ENCODE results near the gene CNTN5. TPM values are rescaled to one million over a fixed set of nuclear protein-coding genes. Genes with fewer than 3 reads are reported as not detected.

CNTN5 gene
- total RNA-seq, 2 donors from 2014 or later, result 1.4 to 3.3 TPM

DNA sequence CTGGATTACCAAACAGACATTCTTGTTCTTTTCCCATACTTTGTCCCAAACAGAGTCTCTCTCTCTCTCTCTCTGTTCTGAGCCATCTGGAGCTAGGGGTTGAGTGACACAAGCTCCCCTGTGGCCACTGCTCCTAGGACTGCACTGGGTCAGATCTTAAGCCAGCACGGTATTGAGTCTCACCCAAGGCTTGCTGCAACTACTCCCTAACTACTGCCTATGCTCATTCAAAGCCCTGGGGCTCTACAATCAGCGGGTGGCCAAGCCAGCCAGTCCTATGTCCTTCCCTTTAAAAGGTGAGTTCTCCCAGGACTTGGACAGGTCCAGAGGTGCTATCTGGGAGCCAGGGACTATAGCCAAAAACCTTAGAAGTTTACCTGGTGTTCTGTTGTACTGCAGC lies 385.6 kb downstream of the CNTN5 start:
- Mint-ChIP-seq H3K9me3 (no peaks in the 10 kb centered on the region), H3K27ac (no peak overlapping the region), H3K27me3 (ENCODE audit: insufficient read depth) (no peaks in the 10 kb centered on the region), H3K4me1 (no peaks in the 10 kb centered on the region), H3K4me3 (no peak overlapping the region), H3K36me3 (ENCODE audit: low read depth) (no peaks in the 10 kb centered on the region)
- H3K4me1 ChIP-seq (ENCODE audit: control insufficient read depth, insufficient read depth, low read length), result no peaks in the 10 kb centered on the region
- no peak for DNase-seq
- no peaks in the 10 kb centered on the region for H3K27me3 ChIP-seq (ENCODE audit: control insufficient read depth, insufficient read depth, low read length, poor library complexity, severe bottlenecking)
- no peak overlapping the region for H3K27ac ChIP-seq (ENCODE audit: low read depth, low read length)
- H3K9ac ChIP-seq (ENCODE audit: extremely low read depth, low read length, poor library complexity, severe bottlenecking), result no peak overlapping the region
- H3K4me3 ChIP-seq (ENCODE audit: low read length), result no peak overlapping the region
- TF ChIP-seq, protein P1, sequence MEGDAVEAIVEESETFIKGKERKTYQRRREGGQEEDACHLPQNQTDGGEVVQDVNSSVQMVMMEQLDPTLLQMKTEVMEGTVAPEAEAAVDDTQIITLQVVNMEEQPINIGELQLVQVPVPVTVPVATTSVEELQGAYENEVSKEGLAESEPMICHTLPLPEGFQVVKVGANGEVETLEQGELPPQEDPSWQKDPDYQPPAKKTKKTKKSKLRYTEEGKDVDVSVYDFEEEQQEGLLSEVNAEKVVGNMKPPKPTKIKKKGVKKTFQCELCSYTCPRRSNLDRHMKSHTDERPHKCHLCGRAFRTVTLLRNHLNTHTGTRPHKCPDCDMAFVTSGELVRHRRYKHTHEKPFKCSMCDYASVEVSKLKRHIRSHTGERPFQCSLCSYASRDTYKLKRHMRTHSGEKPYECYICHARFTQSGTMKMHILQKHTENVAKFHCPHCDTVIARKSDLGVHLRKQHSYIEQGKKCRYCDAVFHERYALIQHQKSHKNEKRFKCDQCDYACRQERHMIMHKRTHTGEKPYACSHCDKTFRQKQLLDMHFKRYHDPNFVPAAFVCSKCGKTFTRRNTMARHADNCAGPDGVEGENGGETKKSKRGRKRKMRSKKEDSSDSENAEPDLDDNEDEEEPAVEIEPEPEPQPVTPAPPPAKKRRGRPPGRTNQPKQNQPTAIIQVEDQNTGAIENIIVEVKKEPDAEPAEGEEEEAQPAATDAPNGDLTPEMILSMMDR (conservative IDR thresholded peaks at IDR 0.05), result no peak
- no peaks in the 10 kb centered on the region for H3K36me3 ChIP-seq (ENCODE audit: control insufficient read depth, insufficient read depth, low read length)
- H3K9me3 ChIP-seq (ENCODE audit: control insufficient read depth, low read length), result no peaks in the 10 kb centered on the region
- 87 to 100% methylated on average over 1 to 2 of the region's 2 CpGs for WGBS, 2 experiments (ENCODE audit: insufficient coverage in 1 of 2, insufficient read length in 1 of 2)

DNA sequence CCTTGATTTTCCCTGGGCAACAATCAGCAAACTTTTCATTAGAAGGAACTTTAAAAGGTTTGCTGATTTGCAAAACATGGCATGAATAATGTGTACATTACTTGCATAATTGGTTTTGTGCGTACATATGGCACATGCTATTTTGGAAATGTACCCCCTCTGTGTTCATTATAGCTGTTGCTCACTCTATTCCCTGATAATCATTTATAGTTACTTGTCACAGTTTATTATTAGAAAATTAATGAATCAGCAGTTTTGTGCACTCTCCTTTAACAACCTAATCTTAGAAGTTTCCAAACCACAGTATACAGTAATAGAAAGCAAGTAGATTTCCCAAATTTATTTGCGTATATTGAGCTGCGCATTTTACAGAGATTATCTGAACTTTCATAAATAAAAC lies 389.9 kb downstream of the CNTN5 start:
- DNase-seq, result no peak
- H3K4me3 Mint-ChIP-seq, result no peak overlapping the region
- Histone ChIP-seq H3K27me3 (ENCODE audit: control insufficient read depth, insufficient read depth, low read length, poor library complexity, severe bottlenecking) (no peaks in the 10 kb centered on the region), H3K4me1 (ENCODE audit: control insufficient read depth, insufficient read depth, low read length) (no peaks in the 10 kb centered on the region), H3K27ac (ENCODE audit: low read depth, low read length) (no peak overlapping the region), H3K9ac (ENCODE audit: extremely low read depth, low read length, poor library complexity, severe bottlenecking) (no peak overlapping the region), H3K4me3 (ENCODE audit: low read length) (no peak overlapping the region), H3K36me3 (ENCODE audit: control insufficient read depth, insufficient read depth, low read length) (no peaks in the 10 kb centered on the region), H3K9me3 (ENCODE audit: control insufficient read depth, low read length) (no peaks in the 10 kb centered on the region)
- no peaks in the 10 kb centered on the region for H3K36me3 Mint-ChIP-seq (ENCODE audit: low read depth)
- no peak overlapping the region for H3K27ac Mint-ChIP-seq
- WGBS, 2 experiments (ENCODE audit: insufficient coverage in 1 of 2, insufficient read length in 1 of 2), result 100% methylated on average over 2 to 3 of the region's 3 CpGs
- no peaks in the 10 kb centered on the region for H3K9me3 Mint-ChIP-seq
- TF ChIP-seq, protein P1 (conservative IDR thresholded peaks at IDR 0.05), result no peak
- no peaks in the 10 kb centered on the region for H3K27me3 Mint-ChIP-seq (ENCODE audit: insufficient read depth)
- H3K4me1 Mint-ChIP-seq, result no peaks in the 10 kb centered on the region

DNA sequence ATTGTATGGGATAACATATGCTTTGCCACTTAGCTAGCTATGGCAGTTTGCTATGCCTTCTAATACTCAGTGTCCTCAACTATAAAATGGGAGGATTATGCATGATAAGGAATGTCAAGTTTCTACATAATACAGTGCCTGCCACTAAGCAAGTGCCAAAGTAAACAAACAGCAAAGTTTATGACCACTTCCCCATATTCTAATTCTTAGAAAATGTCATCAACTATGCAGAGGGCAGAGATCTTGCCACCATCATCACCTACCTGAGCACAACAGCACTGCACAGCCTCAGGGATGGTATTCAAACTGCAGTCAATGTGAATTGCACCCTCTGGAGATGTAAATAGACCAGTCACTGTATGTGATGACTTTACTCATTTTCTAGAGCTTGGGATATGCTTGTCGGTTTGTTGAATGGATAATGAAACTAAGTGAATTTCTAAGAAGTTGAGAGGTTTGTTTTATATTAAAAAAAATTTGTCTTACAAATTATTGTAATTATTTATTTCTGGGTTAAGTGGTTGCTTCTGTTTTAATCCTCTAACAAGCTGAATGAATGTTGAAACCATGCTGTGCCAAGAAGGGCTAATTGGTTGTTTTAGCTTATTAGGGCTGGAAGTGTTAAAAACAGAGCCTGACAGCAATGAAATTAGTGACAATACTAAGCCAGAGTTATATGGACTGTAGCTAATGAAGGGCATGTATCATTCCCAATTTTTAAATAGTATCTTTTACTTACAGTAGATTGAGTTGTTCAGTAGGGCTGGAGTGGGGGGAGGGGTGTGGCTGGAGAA lies 398.4 kb downstream of the CNTN5 start:
- no peak overlapping the region for H3K4me3 Mint-ChIP-seq
- Histone ChIP-seq H3K9me3 (ENCODE audit: control insufficient read depth, low read length) (no peaks in the 10 kb centered on the region), H3K27ac (ENCODE audit: low read depth, low read length) (no peak overlapping the region), H3K9ac (ENCODE audit: extremely low read depth, low read length, poor library complexity, severe bottlenecking) (no peak overlapping the region), H3K4me3 (ENCODE audit: low read length) (no peak overlapping the region), H3K36me3 (ENCODE audit: control insufficient read depth, insufficient read depth, low read length) (no peaks in the 10 kb centered on the region), H3K4me1 (ENCODE audit: control insufficient read depth, insufficient read depth, low read length) (peaks cover 5% of the 10 kb centered on the region), H3K27me3 (ENCODE audit: control insufficient read depth, insufficient read depth, low read length, poor library complexity, severe bottlenecking) (no peaks in the 10 kb centered on the region)
- H3K27ac Mint-ChIP-seq, result no peak overlapping the region
- TF ChIP-seq, protein P1 (conservative IDR thresholded peaks at IDR 0.05), result no peak
- peaks cover 48% of the 10 kb centered on the region for H3K4me1 Mint-ChIP-seq
- 53% methylated on average over 1 of the region's 1 CpG; no CpG with 5 or more reads in 1 of the 2 experiments for WGBS, 2 experiments (ENCODE audit: insufficient coverage in 1 of 2, insufficient read length in 1 of 2)
- H3K36me3 Mint-ChIP-seq (ENCODE audit: low read depth), result no peaks in the 10 kb centered on the region
- no peaks in the 10 kb centered on the region for H3K27me3 Mint-ChIP-seq (ENCODE audit: insufficient read depth)
- no peaks in the 10 kb centered on the region for H3K9me3 Mint-ChIP-seq
- DNase-seq, result no peak
